Measurements from ENCODE around the gene SGSM2.

- TF ChIP-seq POLR2A (IDR thresholded peaks at IDR 0.05) (no peak), EP300 (IDR thresholded peaks at IDR 0.05) (no peak), CTCF (IDR thresholded peaks at IDR 0.05) (no peak)
Measured at GRCh38 chr17:2370211-2370589, 32.9 kb downstream of the SGSM2 start.
